H9 (cell line): Measurements from ENCODE around the gene MIPOL1. TPM values are rescaled to one million over a fixed set of nuclear protein-coding genes. Genes with fewer than 3 reads are reported as not detected.

Source experiments
- DNase-seq: peaks from one replicate; pipeline ENCODE4 v3.0.0-alpha.2; 2017
- H2AFZ ChIP-seq: one replicate; pipeline ENCODE4 v1.6.1; 2013; ENCODE audit warnings: mild to moderate bottlenecking, low read length, control low read depth, moderate library complexity
- H2AK5ac ChIP-seq: 2 replicates; pipeline ENCODE4 v1.6.1; 2013; ENCODE audit warnings: low read length, control low read depth, mixed read lengths; ENCODE audit not compliant: insufficient read length
- H2BK120ac ChIP-seq: one replicate; pipeline ENCODE4 v1.6.1; 2013; ENCODE audit warnings: low read depth, mild to moderate bottlenecking, low read length, control low read depth, inconsistent platforms; ENCODE audit not compliant: poor library complexity, severe bottlenecking
- H2BK12ac ChIP-seq: 2 replicates; pipeline ENCODE4 v1.6.1; 2013; ENCODE audit warnings: low read length, control low read depth, mixed read lengths, low read depth; ENCODE audit not compliant: insufficient read length
- H2BK15ac ChIP-seq: 2 replicates; pipeline ENCODE4 v1.6.1; 2013; ENCODE audit warnings: low read depth, low read length, control low read depth
- H2BK20ac ChIP-seq: one replicate; pipeline ENCODE4 v1.6.1; 2013; ENCODE audit warnings: low read depth, mild to moderate bottlenecking, low read length, control low read depth, inconsistent platforms; ENCODE audit not compliant: poor library complexity, severe bottlenecking
- H2BK5ac ChIP-seq: 2 replicates; pipeline ENCODE4 v1.6.1; 2013; ENCODE audit warnings: low read length, control low read depth, mixed read lengths; ENCODE audit not compliant: insufficient read length
- H3K14ac ChIP-seq: 2 replicates; pipeline ENCODE4 v1.6.1; 2013; ENCODE audit warnings: low read length, control low read depth; ENCODE audit not compliant: insufficient read depth
- H3K18ac ChIP-seq: 2 replicates; pipeline ENCODE4 v1.6.1; 2013; ENCODE audit warnings: low read depth, mild to moderate bottlenecking, mixed read lengths, low read length, control low read depth; ENCODE audit not compliant: insufficient read length
- H3K23ac ChIP-seq: 2 replicates; pipeline ENCODE4 v1.6.1; 2013; ENCODE audit warnings: low read length, control low read depth, mixed read lengths, low read depth; ENCODE audit not compliant: insufficient read length
- H3K23me2 ChIP-seq: 2 replicates; pipeline ENCODE4 v1.6.1; 2013; ENCODE audit warnings: low read depth, mild to moderate bottlenecking, mixed read lengths, low read length, control low read depth; ENCODE audit not compliant: insufficient read length, poor library complexity, severe bottlenecking
- H3K27ac ChIP-seq: 2 replicates; pipeline ENCODE4 v1.5.1; 2013; ENCODE audit warnings: low read length, control low read depth, mixed read lengths, low read depth; ENCODE audit not compliant: insufficient read length
- H3K27me3 ChIP-seq: 2 replicates; pipeline ENCODE4 v1.6.1; 2013; ENCODE audit warnings: low read length, control low read depth, inconsistent platforms; ENCODE audit not compliant: insufficient read depth
- H3K4ac ChIP-seq: 2 replicates; pipeline ENCODE4 v1.6.1; 2013; ENCODE audit warnings: low read depth, mild to moderate bottlenecking, control low read depth, inconsistent platforms, low read length, moderate library complexity
- H3K4me1 ChIP-seq: 2 replicates; pipeline ENCODE4 v1.6.1; 2013; ENCODE audit warnings: low read length, control low read depth, inconsistent platforms; ENCODE audit not compliant: insufficient read depth
- H3K4me2 ChIP-seq: 2 replicates; pipeline ENCODE4 v1.6.1; 2013; ENCODE audit warnings: low read length, control low read depth, mixed read lengths; ENCODE audit not compliant: insufficient read length, insufficient read depth
- H3K56ac ChIP-seq: 2 replicates; pipeline ENCODE4 v1.6.1; 2013; ENCODE audit warnings: low read depth, mild to moderate bottlenecking, mixed read lengths, low read length, control low read depth; ENCODE audit not compliant: insufficient read length
- H3K79me1 ChIP-seq: 2 replicates; pipeline ENCODE4 v1.6.1; 2013; ENCODE audit warnings: low read depth, mild to moderate bottlenecking, moderate library complexity, low read length, control low read depth, inconsistent platforms; ENCODE audit not compliant: insufficient read depth, poor library complexity, severe bottlenecking
- H3K79me2 ChIP-seq: 2 replicates; pipeline ENCODE4 v1.6.1; 2013; ENCODE audit warnings: low read length, control low read depth, inconsistent platforms; ENCODE audit not compliant: insufficient read depth
- H3K9ac ChIP-seq: 2 replicates; pipeline ENCODE4 v1.6.1; 2013; ENCODE audit warnings: low read length, control low read depth, mixed read lengths; ENCODE audit not compliant: insufficient read length; ENCODE audit errors: extremely low read depth
- H3K9me3 ChIP-seq: one replicate; pipeline ENCODE4 v1.6.1; 2013; ENCODE audit warnings: low read depth, low read length, inconsistent platforms; ENCODE audit not compliant: control insufficient read depth
- H3T11ph ChIP-seq: one replicate; pipeline ENCODE4 v1.6.1; 2013; ENCODE audit warnings: mild to moderate bottlenecking, low read length, control low read depth, inconsistent platforms
- H4K20me1 ChIP-seq: one replicate; pipeline ENCODE4 v1.6.1; 2013; ENCODE audit not compliant: control insufficient read depth, insufficient read length, insufficient read depth
- H4K5ac ChIP-seq: 2 replicates; pipeline ENCODE4 v1.6.1; 2013; ENCODE audit warnings: low read depth, mild to moderate bottlenecking, mixed read lengths, low read length, control low read depth; ENCODE audit not compliant: insufficient read length
- H4K8ac ChIP-seq: replicated peaks from 2 replicates; pipeline ENCODE4 v1.6.1; 2013; ENCODE audit warnings: low read length, control low read depth, mixed read lengths, low read depth; ENCODE audit not compliant: insufficient read length
- H4K91ac ChIP-seq: 2 replicates; pipeline ENCODE4 v1.6.1; 2013; ENCODE audit warnings: low read depth, mild to moderate bottlenecking, moderate library complexity, mixed read lengths, low read length, control low read depth; ENCODE audit not compliant: insufficient read length
- H3K27ac Mint-ChIP-seq, 3 experiments: 2 replicates in 2 of 3; 3 replicates in 1 of 3; pipeline ENCODE4 v1.8.0; 2020 to 2021; ENCODE audit warnings: mixed read lengths in 3 of 3, mild to moderate bottlenecking in 1 of 3, moderate library complexity in 1 of 3
- H3K27me3 Mint-ChIP-seq: 2 replicates; pipeline ENCODE4 v1.8.0; 2021; ENCODE audit warnings: low read depth, mild to moderate bottlenecking, moderate library complexity, mixed read lengths
- H3K36me3 Mint-ChIP-seq, 3 experiments: 2 replicates in 2 of 3; 3 replicates in 1 of 3; pipeline ENCODE4 v1.8.0; 2020 to 2021; ENCODE audit warnings: low read depth in 3 of 3, mixed read lengths in 3 of 3; ENCODE audit not compliant: insufficient read depth in 1 of 3
- H3K4me1 Mint-ChIP-seq, 2 experiments: 2 replicates each; pipeline ENCODE4 v1.8.0; 2020; ENCODE audit warnings: mixed read lengths in 2 of 2
- H3K4me3 Mint-ChIP-seq, 2 experiments: 2 replicates in 1 of 2; 3 replicates in 1 of 2; pipeline ENCODE4 v1.8.0; 2020 to 2021; ENCODE audit warnings: mild to moderate bottlenecking in 2 of 2, mixed read lengths in 2 of 2, moderate library complexity in 1 of 2
- H3K9me3 Mint-ChIP-seq, 2 experiments: 2 replicates in 1 of 2; 3 replicates in 1 of 2; pipeline ENCODE4 v1.8.0; 2020; ENCODE audit warnings: mild to moderate bottlenecking in 2 of 2, mixed read lengths in 2 of 2, moderate library complexity in 1 of 2
- WGBS: extraction: QIAGEN DNeasy Blood & Tissue Kit; methylation state at CpG from one replicate; pipeline ENCODE4 v1.1.7; 2013; ENCODE audit warnings: missing lambda C conversion rate, low lambda C conversion rate, mixed read lengths; ENCODE audit not compliant: insufficient read length; ENCODE audit errors: extremely low coverage; 5-methylcytosine and 5-hydroxymethylcytosine counted together
- total RNA-seq: library from RNA; stranded (reverse); gene quantifications from 2 replicates; pipeline ENCODE4 v1.2.1, GENCODE V29; 2021
- TF ChIP-seq, protein P1 (sequence below): fragments of 200-600 bp; sonication (generic); conservative IDR thresholded peaks from 3 replicates; pipeline ENCODE4 v1.8.0; 2021; ENCODE audit warnings: antibody characterized with exemption, mild to moderate bottlenecking

The MIPOL1 gene
- total RNA-seq, 1 experiment from 2014 or later: 15.6 TPM

GRCh38 chr14:37585101-37585511, 387.4 kb downstream of the MIPOL1 start:
- H3K79me1 ChIP-seq: no peaks in the 10 kb centered on the region
- no peak overlapping the region for H4K91ac ChIP-seq
- H3K23me2 ChIP-seq: peaks cover 10% of the 10 kb centered on the region
- H3K4me2 ChIP-seq: peak overlapping the region; percentile 55
- H3K14ac ChIP-seq: no peak overlapping the region
- no peaks in the 10 kb centered on the region for H4K20me1 ChIP-seq
- H3K4me1 Mint-ChIP-seq: peaks cover 18 to 44% of the 10 kb centered on the region in 2 experiments
- no peak overlapping the region for H3K4ac ChIP-seq
- H3K18ac ChIP-seq: no peak overlapping the region
- H3K9ac ChIP-seq: no peak overlapping the region
- no peak overlapping the region for H2BK15ac ChIP-seq
- no peaks in the 10 kb centered on the region for H3K9me3 ChIP-seq
- H3K36me3 Mint-ChIP-seq: no peaks in the 10 kb centered on the region; a peak in 1 of 7 replicates
- H3K27me3 Mint-ChIP-seq: peaks cover 99% of the 10 kb centered on the region
- peak overlapping the region in 1 of 2 experiments; percentile 58; a peak in 3 of 5 replicates for H3K4me3 Mint-ChIP-seq
- no peak overlapping the region for H3K27ac ChIP-seq
- WGBS: no CpG with 5 or more reads among the region's 23 CpGs
- no peak overlapping the region for H2BK20ac ChIP-seq
- TF ChIP-seq, protein P1, sequence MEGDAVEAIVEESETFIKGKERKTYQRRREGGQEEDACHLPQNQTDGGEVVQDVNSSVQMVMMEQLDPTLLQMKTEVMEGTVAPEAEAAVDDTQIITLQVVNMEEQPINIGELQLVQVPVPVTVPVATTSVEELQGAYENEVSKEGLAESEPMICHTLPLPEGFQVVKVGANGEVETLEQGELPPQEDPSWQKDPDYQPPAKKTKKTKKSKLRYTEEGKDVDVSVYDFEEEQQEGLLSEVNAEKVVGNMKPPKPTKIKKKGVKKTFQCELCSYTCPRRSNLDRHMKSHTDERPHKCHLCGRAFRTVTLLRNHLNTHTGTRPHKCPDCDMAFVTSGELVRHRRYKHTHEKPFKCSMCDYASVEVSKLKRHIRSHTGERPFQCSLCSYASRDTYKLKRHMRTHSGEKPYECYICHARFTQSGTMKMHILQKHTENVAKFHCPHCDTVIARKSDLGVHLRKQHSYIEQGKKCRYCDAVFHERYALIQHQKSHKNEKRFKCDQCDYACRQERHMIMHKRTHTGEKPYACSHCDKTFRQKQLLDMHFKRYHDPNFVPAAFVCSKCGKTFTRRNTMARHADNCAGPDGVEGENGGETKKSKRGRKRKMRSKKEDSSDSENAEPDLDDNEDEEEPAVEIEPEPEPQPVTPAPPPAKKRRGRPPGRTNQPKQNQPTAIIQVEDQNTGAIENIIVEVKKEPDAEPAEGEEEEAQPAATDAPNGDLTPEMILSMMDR: no peak
- no peak overlapping the region for H2BK120ac ChIP-seq
- no peaks in the 10 kb centered on the region for H3K79me2 ChIP-seq
- peak; percentile 54 for DNase-seq
- H3K27ac Mint-ChIP-seq: no peak overlapping the region
- peaks cover 67% of the 10 kb centered on the region for H3K27me3 ChIP-seq
- H2BK12ac ChIP-seq: no peak overlapping the region
- H3T11ph ChIP-seq: no peak overlapping the region
- no peak overlapping the region for H2AK5ac ChIP-seq
- no peak overlapping the region for H2BK5ac ChIP-seq
- no peak overlapping the region for H4K5ac ChIP-seq
- H3K56ac ChIP-seq: no peak overlapping the region
- no peak overlapping the region for H4K8ac ChIP-seq
- peaks cover 0 to 6% of the 10 kb centered on the region in 2 experiments; a peak in 4 of 5 replicates for H3K9me3 Mint-ChIP-seq
- no peak overlapping the region for H2AFZ ChIP-seq
- H3K23ac ChIP-seq: no peak overlapping the region
- H3K4me1 ChIP-seq: peaks cover 3% of the 10 kb centered on the region; the same call in 1 of the 2 replicates
